UCSD-AML1 (cell line): ENCODE measurements around the gene NUCKS1.
A peak's percentile ranks its signal among the peaks of the same experiment; 100 is the strongest.

Experiments used
- DNase-seq: peaks from one replicate; lab custom pipeline; 2025; ENCODE audit not compliant: unreplicated experiment; lab: John Stamatoyannopoulos, UW

NUCKS1 gene

DNA sequence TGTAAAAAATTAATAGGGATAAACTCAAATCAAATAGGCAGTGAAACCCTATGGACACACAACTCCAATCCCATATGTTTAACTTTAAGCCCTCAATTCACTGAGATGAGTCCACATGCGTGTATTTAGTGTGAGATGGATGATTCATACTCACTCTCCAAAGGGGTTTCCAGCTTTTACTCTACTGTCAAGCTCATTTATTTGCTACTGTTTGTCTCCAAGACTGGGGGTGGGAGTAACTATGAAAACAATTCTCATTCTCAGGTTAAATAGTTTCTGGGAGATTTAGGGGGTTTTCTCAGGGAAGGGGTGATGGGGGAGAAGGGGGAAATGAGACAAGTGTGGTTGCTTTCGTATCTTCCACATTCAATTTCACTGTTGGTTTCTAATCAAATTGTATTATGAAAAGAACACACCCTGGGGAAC is 22.6 kb upstream of the NUCKS1 start:
- no peak for DNase-seq

DNA sequence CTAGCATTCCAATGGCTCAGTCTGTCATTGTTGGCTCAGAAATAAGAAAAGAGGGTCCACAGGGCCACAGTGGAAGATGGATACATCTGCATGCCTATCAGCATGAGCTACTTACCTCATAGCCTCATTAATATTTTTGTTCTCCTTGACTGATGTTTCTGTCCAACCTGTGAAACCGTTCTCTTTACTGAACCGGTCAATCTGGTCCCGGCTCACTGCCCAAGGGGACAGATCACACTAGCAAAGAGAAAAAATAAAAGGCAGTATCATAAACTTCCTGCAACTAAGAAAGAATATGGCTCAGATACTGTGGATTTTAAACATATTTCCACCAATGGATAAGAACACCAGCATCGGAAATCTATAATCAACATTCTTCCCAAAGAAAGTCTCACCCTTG is 20.6 kb upstream of the NUCKS1 start:
- no peak for DNase-seq

DNA sequence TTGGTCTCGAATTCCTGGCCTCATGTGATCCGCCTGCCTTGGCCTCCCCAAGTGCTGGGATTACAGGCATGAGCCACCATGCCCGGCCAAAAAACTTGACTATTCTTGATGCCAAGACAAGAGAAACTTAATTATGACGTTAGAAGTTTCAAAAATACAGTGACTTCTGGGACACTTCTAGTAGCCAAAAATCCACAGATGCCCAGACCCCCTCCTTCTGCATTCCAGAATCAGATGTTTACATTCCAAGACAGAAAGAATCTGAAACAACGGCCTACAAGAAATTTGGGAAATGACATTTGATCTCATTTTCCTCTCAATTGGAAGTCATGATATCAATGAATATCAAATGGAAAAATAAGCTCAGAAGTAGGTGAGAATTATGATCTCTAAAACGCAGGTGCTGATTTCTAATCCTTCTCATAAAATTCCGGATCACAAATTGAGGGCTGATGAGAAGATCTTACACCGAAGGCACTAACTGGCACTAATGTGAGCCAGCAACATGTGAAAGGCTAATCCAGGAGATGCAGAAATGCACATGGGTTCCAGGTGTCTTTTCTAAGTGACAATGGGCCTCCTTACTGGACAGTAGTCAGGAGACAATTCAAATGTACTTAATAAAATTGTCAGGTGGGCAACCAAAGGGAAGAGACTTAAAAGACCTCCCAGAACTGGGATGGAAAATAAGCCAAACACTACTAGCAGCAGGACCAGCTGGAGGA is 19.8 kb upstream of the NUCKS1 start:
- no peak for DNase-seq

DNA sequence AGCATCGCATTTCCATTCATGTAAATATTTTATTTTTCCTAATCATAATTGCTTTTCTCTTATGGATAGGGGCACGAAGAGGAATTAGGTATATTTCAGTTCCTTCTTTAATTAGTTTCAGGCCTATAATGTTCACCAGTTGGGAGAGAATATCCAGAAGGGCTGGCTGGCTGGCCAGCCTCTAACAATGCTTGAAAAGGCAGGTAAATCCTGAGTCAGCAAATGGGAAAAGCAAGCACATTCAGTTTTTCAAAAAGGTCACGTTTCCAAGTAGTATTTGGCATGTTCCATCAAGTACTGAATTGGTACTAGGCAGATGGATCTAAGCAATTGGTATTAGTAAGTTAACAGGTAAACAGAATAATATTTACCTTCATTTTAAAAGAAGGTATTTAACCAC is 17.3 kb upstream of the NUCKS1 start:
- DNase-seq: no peak

DNA sequence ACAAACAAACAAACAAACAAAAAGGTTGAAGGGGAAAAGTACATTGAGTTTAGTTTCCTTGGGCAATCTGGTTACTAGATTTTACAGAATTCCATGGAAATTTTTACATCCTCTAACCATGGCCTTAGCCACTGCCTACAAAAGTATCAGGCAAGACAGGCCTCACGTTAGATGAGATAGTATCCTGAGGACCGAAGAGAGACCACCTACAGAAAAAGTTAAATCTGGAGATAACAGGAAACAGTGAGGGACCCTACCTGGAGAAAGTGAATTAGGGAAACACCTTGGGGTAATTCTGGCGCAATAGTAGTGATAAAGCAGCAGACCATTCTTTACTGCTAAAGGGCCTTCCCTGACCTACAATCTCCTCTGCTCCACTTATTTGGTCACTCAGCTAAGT is 16.6 kb upstream of the NUCKS1 start:
- no peak for DNase-seq

DNA sequence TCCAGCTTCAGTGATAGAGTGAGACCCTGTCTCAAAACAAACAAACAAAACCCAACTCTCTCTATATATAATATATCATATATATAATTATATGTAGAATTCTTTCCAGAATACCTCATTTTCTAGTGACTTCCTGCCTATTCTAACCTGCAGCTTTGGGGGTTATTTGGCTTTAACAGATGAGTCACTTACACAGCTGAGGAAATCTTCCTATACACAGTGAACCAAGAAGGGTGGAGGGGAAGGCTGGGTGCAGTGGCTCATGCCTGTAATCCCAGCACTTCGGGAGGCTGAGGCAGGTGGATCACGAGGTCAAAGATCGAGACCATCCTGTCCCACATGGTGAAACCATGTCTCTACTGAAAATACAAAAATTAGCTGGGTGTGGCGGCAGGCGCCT is 16.1 kb upstream of the NUCKS1 start:
- DNase-seq: no peak

DNA sequence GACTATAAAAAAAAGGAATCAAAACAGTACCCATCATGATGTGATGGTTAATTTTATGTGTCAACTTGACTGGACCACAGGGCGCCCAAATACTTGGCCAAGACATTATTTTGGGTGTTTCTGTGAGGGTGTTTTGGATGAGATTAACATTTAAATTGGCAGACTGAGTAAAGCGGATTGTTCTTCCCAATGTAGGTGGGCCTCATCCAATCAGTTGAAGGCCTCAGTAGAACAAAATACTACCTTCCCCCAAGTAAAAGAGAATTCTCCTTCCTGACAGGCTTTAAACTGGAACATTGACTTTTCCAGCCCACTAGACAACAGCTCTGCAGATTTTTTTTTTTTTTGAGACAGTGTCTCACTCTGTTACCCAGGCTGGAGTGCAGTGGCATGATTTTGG is 14.6 kb upstream of the NUCKS1 start:
- no peak for DNase-seq

DNA sequence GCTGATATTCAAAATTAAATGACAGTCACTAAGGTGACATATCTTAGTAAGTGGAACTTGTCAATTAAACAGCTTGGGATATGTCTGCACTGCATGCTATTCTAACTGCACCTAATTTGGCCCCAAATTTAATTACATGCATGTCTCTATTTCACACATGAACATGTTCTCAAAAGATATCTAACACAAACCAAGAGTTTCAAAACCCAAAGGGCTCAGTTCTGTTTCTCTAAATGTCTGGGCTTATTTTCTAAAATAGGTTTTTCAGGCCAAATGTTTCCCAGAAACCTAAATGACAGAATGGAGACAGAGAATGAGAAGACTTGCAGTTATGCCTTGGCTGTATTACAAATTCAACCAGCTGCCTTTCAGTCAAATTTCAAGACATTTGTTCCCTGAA is 14.0 kb upstream of the NUCKS1 start:
- no peak for DNase-seq

DNA sequence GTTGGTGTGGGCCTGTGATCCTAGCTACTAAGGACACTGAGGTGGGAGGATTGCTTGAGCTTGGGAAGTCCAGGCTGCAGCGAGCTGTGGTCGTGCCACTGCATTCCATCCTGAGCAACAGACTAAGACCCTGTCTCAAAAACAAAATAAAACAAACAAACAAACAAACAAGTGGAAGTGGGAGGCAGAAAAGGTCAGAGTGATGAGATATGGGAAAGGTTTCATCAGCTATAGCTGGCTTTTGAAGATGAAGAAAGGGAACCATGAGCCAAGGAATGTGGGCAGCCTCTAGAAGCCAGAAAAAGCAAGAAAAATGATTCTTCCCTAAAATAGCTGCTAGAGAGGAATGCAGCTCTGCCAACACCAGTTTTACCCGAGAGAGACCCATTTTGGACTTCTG is 10.6 kb upstream of the NUCKS1 start:
- DNase-seq: no peak

DNA sequence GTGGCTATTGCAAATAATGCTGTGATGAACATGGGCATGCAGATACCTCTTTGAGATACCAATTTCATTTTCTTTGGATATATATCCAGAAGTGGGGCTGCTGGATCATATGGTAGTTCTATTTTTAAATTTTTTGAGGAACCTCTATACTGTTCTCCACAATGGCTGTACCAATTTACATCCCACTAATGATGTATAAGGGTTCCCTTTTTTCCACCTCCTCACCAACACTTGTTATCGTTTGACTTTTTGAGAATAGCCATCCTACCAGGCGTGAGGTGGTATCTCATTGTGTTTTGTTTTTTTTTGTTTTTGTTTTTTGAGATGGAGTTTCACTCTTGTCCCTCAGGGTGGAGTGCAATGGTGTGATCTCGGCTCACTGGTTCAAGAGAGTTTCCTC is 6.6 kb upstream of the NUCKS1 start:
- no peak for DNase-seq

DNA sequence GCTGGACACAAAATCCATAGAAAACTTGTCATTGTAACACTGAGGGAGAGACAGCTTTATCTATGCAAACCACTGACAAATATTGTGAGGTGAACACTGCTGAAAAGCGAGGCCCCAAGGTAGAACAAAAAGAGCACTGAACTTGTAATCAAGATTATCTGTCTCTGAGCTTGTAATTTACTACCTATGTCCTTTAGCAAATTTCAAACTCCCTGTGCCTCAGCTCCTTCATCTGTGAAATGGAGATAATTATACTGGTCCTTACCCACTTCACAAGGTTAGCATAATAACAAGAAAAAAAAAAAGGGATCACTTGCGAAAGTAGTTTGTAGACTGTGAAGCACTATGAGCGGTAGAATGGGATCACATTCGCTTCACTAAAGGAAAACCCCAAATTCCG is 4.9 kb upstream of the NUCKS1 start:
- DNase-seq: no peak

DNA sequence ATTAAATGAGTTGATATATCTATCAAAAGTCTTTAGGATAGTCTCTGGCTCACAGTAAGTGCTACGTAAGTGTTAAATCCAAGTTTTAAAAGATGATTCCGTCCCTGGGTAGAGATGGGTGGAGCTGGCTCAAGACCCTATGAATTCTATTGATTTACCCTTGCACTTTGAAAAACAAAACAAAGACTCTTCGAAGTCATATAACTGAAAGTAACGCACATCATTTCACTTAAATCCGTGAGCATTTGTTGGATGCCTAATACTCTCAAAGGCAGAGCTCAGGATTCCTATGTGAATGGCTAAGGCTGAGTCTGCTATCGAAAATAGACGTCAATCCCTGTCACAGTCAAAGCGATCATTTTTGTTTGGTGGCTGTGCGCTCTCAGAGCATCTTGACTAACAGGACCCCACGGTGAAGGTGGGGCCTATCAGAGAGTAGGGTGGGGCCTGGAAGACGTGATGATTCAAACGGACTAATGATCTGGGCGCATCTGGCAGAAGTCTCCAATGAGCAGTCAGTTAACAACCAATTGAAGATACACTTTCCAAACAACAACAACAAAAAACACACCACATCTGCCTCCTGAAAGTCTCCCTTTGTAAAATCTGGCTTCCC is 1.2 kb upstream of the NUCKS1 start:
- no peak for DNase-seq

DNA sequence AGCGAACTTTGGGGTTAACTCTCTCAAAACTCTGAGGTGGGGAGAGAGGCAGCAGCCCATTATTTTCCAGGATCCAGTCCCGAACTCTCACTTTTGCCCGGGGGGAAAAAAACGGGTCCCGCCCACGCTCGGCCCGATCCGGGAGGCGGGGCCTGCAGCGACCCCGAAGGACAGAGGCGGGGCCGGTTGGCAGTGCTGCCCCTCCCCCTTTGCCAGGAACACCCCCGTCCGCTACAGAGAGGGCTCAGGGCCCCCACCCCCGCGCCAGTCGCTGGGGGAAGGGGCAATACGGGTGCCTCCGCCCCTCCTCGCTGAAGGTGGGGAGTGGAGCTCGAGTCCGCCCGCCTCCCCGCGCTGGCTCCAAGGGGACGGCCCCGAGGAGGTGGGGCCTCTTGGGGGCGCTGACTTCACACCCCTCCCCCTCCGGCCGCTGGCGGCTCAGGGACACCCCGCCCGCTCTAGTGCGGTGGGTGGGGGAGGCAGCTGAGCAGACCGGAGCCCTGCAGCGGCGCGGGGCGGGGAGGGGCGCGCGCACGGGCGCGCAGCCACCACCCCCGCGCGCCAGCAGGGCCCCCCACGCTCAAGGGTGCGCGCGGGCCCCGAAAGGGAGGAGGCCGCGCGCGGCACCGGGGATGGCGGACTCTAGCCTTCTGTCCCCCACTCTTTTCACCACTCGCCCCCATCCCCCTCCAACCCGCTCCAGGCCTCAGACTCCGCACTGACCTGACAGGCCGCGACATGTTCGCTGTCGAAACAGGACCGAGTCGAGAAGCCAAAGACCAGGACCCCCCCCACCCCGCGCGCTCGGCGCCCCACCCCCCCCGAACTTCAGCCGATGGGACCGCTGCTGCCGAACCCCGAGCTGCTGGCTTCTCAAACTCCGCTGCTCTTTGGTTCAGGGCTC is 496 bp downstream of the NUCKS1 start:
- DNase-seq: peak; percentile 97

DNA sequence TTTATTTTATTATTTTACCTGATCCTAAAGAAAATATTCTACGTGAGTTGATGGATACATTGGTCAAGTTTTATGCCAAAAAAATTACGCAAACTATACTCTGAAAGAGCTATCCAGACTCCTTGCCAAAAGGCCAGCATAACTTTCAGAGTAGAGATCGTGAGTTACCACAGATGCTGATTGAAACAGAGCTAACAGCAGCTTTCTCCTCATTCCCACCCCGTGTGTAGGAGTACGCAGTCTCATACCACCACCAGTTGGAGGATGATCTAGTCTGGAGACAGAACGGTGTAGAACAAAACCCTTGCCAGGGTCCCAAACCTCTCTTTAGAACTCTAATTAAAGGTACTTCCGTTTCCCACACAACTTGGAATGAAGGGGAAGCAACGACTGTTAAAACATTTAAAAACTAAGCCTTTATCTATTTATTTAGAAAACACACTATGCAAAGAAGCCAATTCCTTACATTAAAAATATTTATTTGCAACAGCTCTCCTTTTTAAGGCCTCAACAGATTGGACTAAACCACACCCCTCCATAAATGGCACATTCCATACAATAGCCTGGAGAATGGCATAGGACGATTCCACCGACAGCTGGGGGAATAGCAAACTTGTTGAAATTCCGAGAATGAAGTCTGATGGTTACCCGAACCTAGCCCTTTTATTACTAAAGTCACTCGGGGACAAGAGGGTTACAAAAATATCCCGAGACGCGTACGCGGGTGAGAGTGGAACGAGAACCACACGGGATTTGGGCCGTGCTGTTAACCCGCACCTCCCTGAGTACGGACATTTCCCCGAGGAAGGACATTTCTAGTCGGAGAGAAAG is 1.4 kb downstream of the NUCKS1 start:
- peak; percentile 13 for DNase-seq

DNA sequence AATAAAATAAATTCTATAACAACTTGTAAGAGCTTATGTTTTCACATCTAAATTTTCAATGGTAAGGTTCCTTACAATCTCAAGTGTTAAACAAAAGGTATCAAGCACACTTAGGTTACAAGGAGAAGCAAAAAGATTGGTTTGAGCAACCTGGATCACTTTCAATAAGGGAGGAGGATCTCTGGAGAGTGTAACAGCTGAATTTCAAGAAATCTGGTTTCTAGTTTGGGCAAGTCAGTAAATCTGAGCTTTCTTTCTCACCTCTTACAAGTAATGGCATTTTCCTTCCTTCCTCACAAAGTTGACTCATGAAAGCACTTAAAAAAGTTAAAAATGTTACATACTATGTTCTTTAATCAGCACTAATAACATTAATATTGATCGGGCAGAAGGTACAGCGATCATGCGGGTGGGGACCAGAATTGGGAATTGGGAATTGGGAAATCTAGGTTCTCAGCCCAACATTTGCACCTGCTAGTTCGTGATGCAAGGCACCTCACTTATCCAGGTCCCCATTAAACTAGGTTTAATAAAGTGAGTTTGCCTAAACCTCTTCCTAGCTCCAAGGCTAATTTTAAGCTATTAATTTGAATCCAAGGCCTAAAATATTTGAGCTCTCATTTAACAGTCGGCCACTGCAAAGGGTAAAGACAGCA is 3.1 kb downstream of the NUCKS1 start:
- no peak for DNase-seq

DNA sequence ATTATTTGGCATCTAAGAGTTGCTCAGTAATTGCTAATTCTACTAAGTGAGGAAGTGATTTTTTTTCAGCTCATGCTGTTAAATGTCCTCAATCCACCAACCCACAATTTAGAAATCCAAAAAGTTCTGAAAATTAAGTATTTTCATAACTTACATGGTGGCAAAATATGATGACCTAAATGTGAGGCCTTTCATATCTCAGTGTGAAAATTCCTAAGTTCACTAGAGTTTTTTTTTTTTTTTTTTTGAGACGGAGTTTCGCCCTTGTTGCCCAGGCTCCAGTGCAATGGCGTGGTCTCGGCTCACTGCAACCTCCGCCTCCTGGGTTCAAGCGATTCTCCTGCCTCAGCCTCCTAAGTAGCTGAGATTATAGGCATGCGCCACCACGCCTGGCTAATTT is 5.6 kb downstream of the NUCKS1 start:
- DNase-seq: no peak

DNA sequence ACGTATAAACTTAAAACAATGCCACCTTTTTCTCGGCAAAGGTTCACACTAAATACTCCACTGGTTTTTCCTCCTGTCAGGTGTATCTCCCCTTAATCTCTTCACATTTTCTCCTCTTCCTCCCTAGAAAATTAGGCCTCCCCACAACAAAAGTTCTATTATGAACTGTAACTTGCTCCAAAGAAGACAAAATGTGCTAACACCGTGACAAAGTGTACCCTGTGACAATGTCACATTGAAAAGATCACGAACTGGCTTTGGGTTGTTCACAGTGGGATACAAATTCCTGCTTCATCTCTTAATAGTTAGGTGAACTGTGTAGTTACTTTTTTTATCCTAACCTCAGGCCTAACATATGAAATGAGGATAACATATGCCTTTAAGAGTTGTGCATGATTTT is 6.0 kb downstream of the NUCKS1 start:
- no peak for DNase-seq

DNA sequence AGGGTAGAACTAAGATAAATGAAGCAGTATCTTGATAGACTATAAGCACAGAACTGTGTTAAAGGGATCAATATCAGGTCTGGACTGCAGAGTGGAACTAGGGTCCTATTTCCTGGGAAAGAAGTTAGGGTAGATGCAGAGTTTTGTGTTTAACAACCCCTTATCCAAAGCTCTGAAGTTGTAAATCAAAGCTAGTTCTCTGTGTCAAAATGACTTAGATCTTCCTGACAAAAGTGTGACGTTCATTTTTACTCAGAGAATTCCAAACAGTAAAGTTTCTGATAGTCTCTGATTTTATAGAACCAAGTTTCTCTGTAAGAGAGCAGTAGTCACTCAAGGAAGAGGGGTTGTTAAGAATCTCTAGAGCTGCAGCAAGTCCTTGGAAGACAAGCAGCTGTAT is 8.3 kb downstream of the NUCKS1 start:
- DNase-seq: no peak

DNA sequence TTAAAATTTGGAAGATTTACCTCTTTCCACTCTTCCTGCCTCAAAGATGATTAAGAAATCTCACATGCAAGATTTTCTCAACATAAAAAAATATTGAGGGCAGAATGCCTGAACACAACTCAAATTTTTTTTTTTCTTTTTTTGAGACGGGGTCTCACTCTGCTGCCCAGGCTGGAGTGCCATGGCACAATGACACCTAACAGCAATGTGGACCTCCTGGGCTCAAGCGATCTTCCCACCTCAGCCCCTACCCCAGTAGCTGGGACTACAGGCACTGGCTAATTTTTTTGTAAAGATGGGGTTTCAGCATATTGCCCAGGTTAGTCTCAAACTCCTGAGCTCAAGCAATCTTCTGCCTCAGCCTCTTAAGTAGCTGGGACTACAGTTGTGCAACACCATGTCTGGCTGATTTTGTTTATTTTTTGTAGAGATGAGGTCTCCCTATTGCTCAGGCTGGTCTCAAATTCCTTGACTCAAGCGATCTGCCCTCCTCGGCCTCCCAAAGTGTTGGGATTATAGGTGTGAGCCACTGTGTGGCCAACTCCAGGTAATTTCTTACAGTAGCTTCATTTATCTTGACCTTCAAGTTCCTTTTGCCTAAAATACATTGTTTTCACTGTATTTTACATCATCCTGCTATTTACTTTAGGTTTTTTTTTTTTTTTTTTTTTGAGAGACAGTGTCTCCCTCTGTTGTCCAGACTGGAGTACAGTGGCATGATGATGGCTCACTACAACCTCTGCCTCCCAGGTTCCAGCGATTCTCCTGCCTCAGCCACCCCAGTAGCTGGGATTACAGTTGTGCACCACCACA is 10.4 kb downstream of the NUCKS1 start:
- DNase-seq: no peak

DNA sequence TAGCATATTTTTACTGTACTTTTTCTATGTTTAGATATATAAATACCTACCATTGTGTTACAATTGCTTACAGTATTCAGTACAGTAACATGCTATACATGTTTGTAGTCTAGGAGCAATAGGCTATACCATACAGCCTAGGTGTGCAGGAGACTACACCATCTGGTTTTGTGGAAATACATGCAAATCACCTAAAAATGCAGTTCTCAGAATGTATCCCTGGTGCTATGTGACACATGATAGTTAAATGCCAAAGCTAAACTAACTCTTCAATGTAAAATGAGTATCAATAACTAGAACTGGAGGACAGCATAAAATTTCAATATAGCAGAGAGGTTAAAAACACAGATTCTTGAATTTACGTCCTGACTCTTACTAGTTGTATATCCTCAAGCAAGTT is 14.8 kb downstream of the NUCKS1 start:
- no peak for DNase-seq
